ENCODE results near the gene CACNA1A.
"Not testable (repeated sequence)": the region's sequence is repeated elsewhere in the genome, so short reads cannot be mapped to it uniquely, and the experiment has no call there.

The CACNA1A gene

GRCh38 chr19:13506471-13506820 lies at the start of gene CACNA1A:
Gene CACNA1A (minus strand): TSS chr19:13506479. CDS start chr19:13506224, 255 bp downstream.
- Mint-ChIP-seq H3K27ac (peak within 1 kb of the TSS; percentile 31), H3K36me3 (peaks cover 0 to 3% of the 10 kb centered on the region in 2 donors), H3K27me3 (peaks cover 52 to 73% of the 10 kb centered on the region in 2 donors), H3K4me3 (peak within 1 kb of the TSS; percentile 62 to 72), H3K9me3 (peaks cover 7 to 8% of the 10 kb centered on the region in 2 donors), H3K4me1 (peaks cover 0 to 6% of the 10 kb centered on the region in 2 donors)
- no peak for ATAC-seq (replicated peaks)
- DNase-seq = no peak

- Mint-ChIP-seq H3K27ac (no peak overlapping the region), H3K4me1 (no peaks in the 10 kb centered on the region), H3K36me3 (no peaks in the 10 kb centered on the region), H3K9me3 (peaks cover 0 to 4% of the 10 kb centered on the region in 2 donors), H3K4me3 (no peak overlapping the region), H3K27me3 (peaks cover 36 to 42% of the 10 kb centered on the region in 2 donors)
- DNase-seq = no peak
- ATAC-seq (replicated peaks) = no peak
Measured at GRCh38 chr19:13554506-13555240, 48.4 kb upstream of the CACNA1A start.

- Mint-ChIP-seq H3K36me3 (no peaks in the 10 kb centered on the region), H3K27me3 (peaks cover 30 to 37% of the 10 kb centered on the region in 2 donors)
- ATAC-seq (replicated peaks) = no peak
Measured at GRCh38 chr19:13553880-13554400, 47.7 kb upstream of the CACNA1A start.

GRCh38 chr19:13548131-13548530 lies 41.9 kb upstream of the CACNA1A start:
- Mint-ChIP-seq H3K4me1 (no peaks in the 10 kb centered on the region), H3K36me3 (no peaks in the 10 kb centered on the region), H3K27ac (no peak overlapping the region), H3K4me3 (no peak overlapping the region), H3K27me3 (peaks cover 16 to 33% of the 10 kb centered on the region in 2 donors), H3K9me3 (peaks cover 0 to 7% of the 10 kb centered on the region in 2 donors)
- ATAC-seq (replicated peaks) (no peak), DNase-seq (no peak)

More at GRCh38 chr19:13553880-13554400, 47.7 kb upstream of the CACNA1A start:
- H3K27ac Mint-ChIP-seq = no peak overlapping the region
- peaks cover 0 to 4% of the 10 kb centered on the region in 2 donors for H3K9me3 Mint-ChIP-seq
- H3K4me3 Mint-ChIP-seq = no peak overlapping the region
- H3K4me1 Mint-ChIP-seq = no peaks in the 10 kb centered on the region
- no peak for DNase-seq

- Mint-ChIP-seq H3K36me3 (no peaks in the 10 kb centered on the region), H3K4me3 (no peak overlapping the region), H3K9me3 (peaks cover 0 to 7% of the 10 kb centered on the region in 2 donors), H3K27ac (no peak overlapping the region), H3K4me1 (no peaks in the 10 kb centered on the region), H3K27me3 (peaks cover 10 to 32% of the 10 kb centered on the region in 2 donors)
- ATAC-seq (replicated peaks) (no peak), DNase-seq (no peak)
Measured at GRCh38 chr19:13547102-13547501, 40.8 kb upstream of the CACNA1A start.

- H3K27me3 Mint-ChIP-seq = peaks cover 13 to 40% of the 10 kb centered on the region in 2 donors
Measured at GRCh38 chr19:13544423-13544822, 38.1 kb upstream of the CACNA1A start.

GRCh38 chr19:13541554-13541953 lies 35.3 kb upstream of the CACNA1A start:
- no peak for ATAC-seq (replicated peaks)

More at GRCh38 chr19:13544423-13544822, 38.1 kb upstream of the CACNA1A start:
- Mint-ChIP-seq H3K4me3 (no peak overlapping the region), H3K36me3 (no peaks in the 10 kb centered on the region), H3K9me3 (peaks cover 0 to 8% of the 10 kb centered on the region in 2 donors), H3K4me1 (no peaks in the 10 kb centered on the region), H3K27ac (no peak overlapping the region)
- ATAC-seq (replicated peaks) (no peak), DNase-seq (no peak)

GRCh38 chr19:13539332-13539731 lies 33.1 kb upstream of the CACNA1A start:
- Mint-ChIP-seq H3K4me1 (peaks cover 5 to 6% of the 10 kb centered on the region in 2 donors), H3K27me3 (peaks cover 27 to 46% of the 10 kb centered on the region in 2 donors), H3K9me3 (peaks cover 0 to 12% of the 10 kb centered on the region in 2 donors)

More at GRCh38 chr19:13541554-13541953, 35.3 kb upstream of the CACNA1A start:
- Mint-ChIP-seq H3K27ac (no peak overlapping the region), H3K4me1 (peaks cover 5 to 6% of the 10 kb centered on the region in 2 donors), H3K4me3 (no peak overlapping the region), H3K9me3 (peaks cover 0 to 12% of the 10 kb centered on the region in 2 donors), H3K36me3 (no peaks in the 10 kb centered on the region), H3K27me3 (peaks cover 25 to 46% of the 10 kb centered on the region in 2 donors)
- DNase-seq = no peak

GRCh38 chr19:13538601-13539253 lies 32.4 kb upstream of the CACNA1A start:
- ATAC-seq (replicated peaks) = no peak
- DNase-seq = no peak
- Mint-ChIP-seq H3K4me1 (peaks cover 5 to 6% of the 10 kb centered on the region in 2 donors), H3K9me3 (peaks cover 0 to 11% of the 10 kb centered on the region in 2 donors), H3K4me3 (no peak overlapping the region), H3K27me3 (peaks cover 31 to 50% of the 10 kb centered on the region in 2 donors), H3K36me3 (no peaks in the 10 kb centered on the region), H3K27ac (no peak overlapping the region)

More at GRCh38 chr19:13539332-13539731, 33.1 kb upstream of the CACNA1A start:
- Mint-ChIP-seq H3K36me3 (no peaks in the 10 kb centered on the region), H3K27ac (no peak overlapping the region), H3K4me3 (no peak overlapping the region)
- ATAC-seq (replicated peaks) (no peak), DNase-seq (no peak)

GRCh38 chr19:13537454-13537853 lies 31.2 kb upstream of the CACNA1A start:
- no peak overlapping the region for H3K27ac Mint-ChIP-seq
- no peaks in the 10 kb centered on the region for H3K36me3 Mint-ChIP-seq
- peaks cover 0 to 8% of the 10 kb centered on the region in 2 donors for H3K9me3 Mint-ChIP-seq
- ATAC-seq (replicated peaks) = no peak
- peaks cover 29 to 41% of the 10 kb centered on the region in 2 donors for H3K27me3 Mint-ChIP-seq
- peaks cover 5 to 6% of the 10 kb centered on the region in 2 donors for H3K4me1 Mint-ChIP-seq
- H3K4me3 Mint-ChIP-seq = no peak overlapping the region
- DNase-seq = no peak

- H3K36me3 Mint-ChIP-seq = peaks cover 0 to 2% of the 10 kb centered on the region in 2 donors
- no peaks in the 10 kb centered on the region for H3K4me1 Mint-ChIP-seq
- DNase-seq (no peak), ATAC-seq (replicated peaks) (no peak)
- no peak overlapping the region for H3K4me3 Mint-ChIP-seq
- peaks cover 6 to 9% of the 10 kb centered on the region in 2 donors for H3K9me3 Mint-ChIP-seq
- H3K27ac Mint-ChIP-seq = no peak overlapping the region
- H3K27me3 Mint-ChIP-seq = peaks cover 36% of the 10 kb centered on the region in 2 donors
Measured at GRCh38 chr19:13530720-13531119, 24.4 kb upstream of the CACNA1A start.

- not testable (repeated sequence) for H3K9me3 Mint-ChIP-seq; H3K36me3 Mint-ChIP-seq; H3K27ac Mint-ChIP-seq; DNase-seq; ATAC-seq (replicated peaks); H3K4me1 Mint-ChIP-seq; H3K4me3 Mint-ChIP-seq
- H3K27me3 Mint-ChIP-seq = peaks cover 41 to 42% of the 10 kb centered on the region in 2 donors
Measured at GRCh38 chr19:13529721-13530120, 23.4 kb upstream of the CACNA1A start.

- DNase-seq (no peak), ATAC-seq (replicated peaks) (no peak)
- no peak overlapping the region for H3K4me3 Mint-ChIP-seq
- no peaks in the 10 kb centered on the region for H3K4me1 Mint-ChIP-seq
- peaks cover 3 to 6% of the 10 kb centered on the region in 2 donors for H3K36me3 Mint-ChIP-seq
- H3K27me3 Mint-ChIP-seq = peaks cover 43 to 57% of the 10 kb centered on the region in 2 donors
- peaks cover 9 to 13% of the 10 kb centered on the region in 2 donors for H3K9me3 Mint-ChIP-seq
- no peak overlapping the region for H3K27ac Mint-ChIP-seq
Measured at GRCh38 chr19:13526552-13526951, 20.3 kb upstream of the CACNA1A start.

- H3K36me3 Mint-ChIP-seq = peaks cover 3 to 6% of the 10 kb centered on the region in 2 donors
- H3K27ac Mint-ChIP-seq = no peak overlapping the region
- no peak overlapping the region for H3K4me3 Mint-ChIP-seq
- no peak for DNase-seq
- peaks cover 29 to 40% of the 10 kb centered on the region in 2 donors for H3K27me3 Mint-ChIP-seq
- ATAC-seq (replicated peaks) = no peak
- no peaks in the 10 kb centered on the region for H3K4me1 Mint-ChIP-seq
- H3K9me3 Mint-ChIP-seq = peaks cover 16 to 21% of the 10 kb centered on the region in 2 donors
Measured at GRCh38 chr19:13521066-13521465, 14.8 kb upstream of the CACNA1A start.
